Astrocyte (in vitro differentiated cells and primary cell): ENCODE data around the gene QTRT2.

Experiments
- EZH2 ChIP-seq: IDR thresholded peaks from 2 replicates; pipeline ENCODE4 v1.6.1; 2012; ENCODE audit warnings: mild to moderate bottlenecking, low read length, inconsistent platforms; ENCODE audit not compliant: insufficient read depth
- TF ChIP-seq, protein P1 (sequence below): IDR thresholded peaks from 2 replicates; pipeline ENCODE4 v1.5.1; 2011; ENCODE audit warnings: low read depth, mild to moderate bottlenecking, inconsistent platforms, low read length, moderate library complexity; ENCODE audit not compliant: insufficient read depth

DNA sequence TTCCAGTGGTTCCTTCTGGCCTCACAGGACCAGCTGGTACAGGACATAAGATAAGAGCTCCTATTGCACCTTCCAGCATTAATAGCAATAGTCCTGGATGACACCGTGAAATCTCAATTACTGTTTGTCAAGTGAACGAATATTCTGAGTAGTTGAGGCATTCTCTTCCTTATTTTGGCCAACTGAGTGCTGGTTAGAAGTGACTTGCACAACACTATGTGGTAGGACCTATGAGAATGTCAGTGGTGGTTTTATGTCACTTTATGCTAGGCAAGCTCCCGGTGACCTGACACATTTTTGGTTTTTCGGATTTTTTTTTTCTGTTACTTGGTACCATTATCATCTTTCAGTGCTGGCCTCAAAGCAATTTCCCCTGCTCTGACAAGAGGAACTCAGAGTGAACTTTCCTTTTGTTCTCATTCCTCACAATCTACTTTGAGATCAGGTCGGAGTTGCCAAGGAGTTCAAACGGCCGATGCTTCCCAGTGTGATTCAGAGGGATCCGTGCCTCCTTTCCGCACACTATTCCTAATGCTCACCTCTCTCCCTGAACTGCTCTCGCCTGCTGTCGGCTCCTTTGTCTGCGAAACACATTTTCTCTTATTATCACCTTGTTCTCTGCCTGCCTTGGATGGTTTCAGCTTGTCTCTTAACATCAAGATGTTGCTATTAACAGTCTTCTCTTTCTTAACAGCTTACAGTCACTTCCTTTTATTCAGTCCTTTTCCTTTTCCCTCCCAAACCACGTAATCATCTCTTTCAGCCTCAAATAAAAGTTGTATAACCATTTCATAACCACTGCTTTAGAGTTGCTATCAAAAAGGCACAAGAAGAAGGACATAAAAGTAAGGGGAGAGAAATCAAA lies 35.8 kb downstream of the QTRT2 start:
- no peak for TF ChIP-seq EZH2
- TF ChIP-seq, protein P1, sequence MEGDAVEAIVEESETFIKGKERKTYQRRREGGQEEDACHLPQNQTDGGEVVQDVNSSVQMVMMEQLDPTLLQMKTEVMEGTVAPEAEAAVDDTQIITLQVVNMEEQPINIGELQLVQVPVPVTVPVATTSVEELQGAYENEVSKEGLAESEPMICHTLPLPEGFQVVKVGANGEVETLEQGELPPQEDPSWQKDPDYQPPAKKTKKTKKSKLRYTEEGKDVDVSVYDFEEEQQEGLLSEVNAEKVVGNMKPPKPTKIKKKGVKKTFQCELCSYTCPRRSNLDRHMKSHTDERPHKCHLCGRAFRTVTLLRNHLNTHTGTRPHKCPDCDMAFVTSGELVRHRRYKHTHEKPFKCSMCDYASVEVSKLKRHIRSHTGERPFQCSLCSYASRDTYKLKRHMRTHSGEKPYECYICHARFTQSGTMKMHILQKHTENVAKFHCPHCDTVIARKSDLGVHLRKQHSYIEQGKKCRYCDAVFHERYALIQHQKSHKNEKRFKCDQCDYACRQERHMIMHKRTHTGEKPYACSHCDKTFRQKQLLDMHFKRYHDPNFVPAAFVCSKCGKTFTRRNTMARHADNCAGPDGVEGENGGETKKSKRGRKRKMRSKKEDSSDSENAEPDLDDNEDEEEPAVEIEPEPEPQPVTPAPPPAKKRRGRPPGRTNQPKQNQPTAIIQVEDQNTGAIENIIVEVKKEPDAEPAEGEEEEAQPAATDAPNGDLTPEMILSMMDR = no peak
